Lung (tissue), 12 donors: Measurements from ENCODE around the gene ATP5F1C. TPM values are rescaled to one million over a fixed set of nuclear protein-coding genes. Genes with fewer than 3 reads are reported as not detected.

Experiments
- ATAC-seq: fragments of 200-7000 bp; cut with Tn5 transposase; one replicate; pipeline ENCODE4 v1.9.1; 2020; ENCODE audit warnings: moderate number of reproducible peaks; ENCODE audit not compliant: insufficient read depth, low FRiP score
- DNase-seq, 3 donors: peaks; one replicate each; pipeline ENCODE4 v3.0.0-alpha.2; 2013 to 2017
- H3K27ac ChIP-seq, 2 donors: one replicate each; pipeline ENCODE4 v1.5.1; 2013; ENCODE audit warnings: mild to moderate bottlenecking in 2 of 2, moderate library complexity in 2 of 2, control low read depth in 1 of 2, inconsistent platforms in 1 of 2, low read depth in 1 of 2, low read length in 1 of 2
- H3K27me3 ChIP-seq, 3 donors: one replicate each; pipeline ENCODE4 v1.5.1; 2013; ENCODE audit warnings: low read length in 2 of 3; ENCODE audit not compliant: control insufficient read depth in 3 of 3, insufficient read depth in 3 of 3
- H3K36me3 ChIP-seq, 4 donors: one replicate each; pipeline ENCODE4 v1.5.1; 2013; ENCODE audit warnings: low read length in 4 of 4, mild to moderate bottlenecking in 1 of 4, moderate library complexity in 1 of 4; ENCODE audit not compliant: control insufficient read depth in 4 of 4, insufficient read depth in 4 of 4
- H3K4me1 ChIP-seq, 5 donors: one replicate each; pipeline ENCODE4 v1.5.1; 2013; ENCODE audit warnings: low read length in 5 of 5, mild to moderate bottlenecking in 2 of 5, moderate library complexity in 1 of 5; ENCODE audit not compliant: control insufficient read depth in 5 of 5, insufficient read depth in 5 of 5
- H3K4me3 ChIP-seq: one replicate; pipeline ENCODE4 v1.5.1; 2013; ENCODE audit warnings: mild to moderate bottlenecking, control low read depth, moderate library complexity
- H3K9ac ChIP-seq, 2 donors: one replicate each; pipeline ENCODE4 v1.5.1; 2013; ENCODE audit warnings: low read length in 2 of 2, control low read depth in 1 of 2; ENCODE audit not compliant: insufficient read depth in 1 of 2
- H3K9me3 ChIP-seq, 4 donors: one replicate each; pipeline ENCODE4 v1.5.1; 2013; ENCODE audit warnings: low read length in 3 of 4, mild to moderate bottlenecking in 1 of 4, moderate library complexity in 1 of 4; ENCODE audit not compliant: control insufficient read depth in 4 of 4, insufficient read depth in 3 of 4
- CTCF ChIP-seq: IDR thresholded peaks from 2 replicates; pipeline ENCODE4 v1.5.1; 2012; ENCODE audit warnings: mild to moderate bottlenecking; ENCODE audit errors: control extremely low read depth, extremely low read depth
- WGBS, 2 donors: extraction: QIAGEN DNeasy Blood & Tissue Kit; methylation state at CpG; one replicate each; pipeline ENCODE4 v1.1.7; 2013; 5-methylcytosine and 5-hydroxymethylcytosine counted together
- polyA plus RNA-seq, 2 donors: library from polyadenylated mRNA; stranded (reverse); fragments of 200-250 nt; gene quantifications; one replicate each; pipeline ENCODE4 v1.2.1, GENCODE V29; 2013
- total RNA-seq, 2 donors: library from RNA; depleted of rRNA in 1 of 2; stranded (reverse); fragments of >200 nt in 1 of 2; gene quantifications; one replicate each; pipeline ENCODE4 v1.2.1, GENCODE V29; 2014 to 2021
- donor health status: control.
- donor health status: control.
- donor health status: Bipolar disorder and iron deficiency.
- donor health status: healthy.
- donor health status: DM: yes; HTN: yes; CAD: no.

ATP5F1C gene
- total and polyA plus RNA-seq, 4 donors: 175 to 418 (median 209) TPM

- Histone ChIP-seq H3K36me3 (peaks cover under 1 to 6% (median 4%) of the 10 kb centered on the region in 4 donors), H3K4me3 (no peak overlapping the region), H3K9me3 (no peaks in the 10 kb centered on the region), H3K4me1 (peaks cover 0 to 8% (median 0%) of the 10 kb centered on the region in 5 donors), H3K27me3 (no peaks in the 10 kb centered on the region), H3K9ac (no peak overlapping the region), H3K27ac (no peak overlapping the region)
- TF ChIP-seq CTCF: no peak
- DNase-seq (no peak), ATAC-seq (no peak)
- 86 to 93% methylated on average over 3 of the region's 3 CpGs for WGBS, 2 donors
Measured at GRCh38 chr10:7834262-7834661, 46.3 kb downstream of the ATP5F1C start.

GRCh38 chr10:7836571-7836970 lies 48.6 kb downstream of the ATP5F1C start:
- no peaks in the 10 kb centered on the region for H3K9me3 ChIP-seq
- H3K9ac ChIP-seq: no peak overlapping the region
- peaks cover 3 to 7% (median 5%) of the 10 kb centered on the region in 4 donors for H3K36me3 ChIP-seq
- H3K4me1 ChIP-seq: peaks cover 0 to 2% (median 0%) of the 10 kb centered on the region in 5 donors
- DNase-seq: no peak
- no peak overlapping the region for H3K4me3 ChIP-seq
- H3K27me3 ChIP-seq: no peaks in the 10 kb centered on the region
- TF ChIP-seq CTCF: no peak
- WGBS, 2 donors: 88 to 90% methylated on average over 2 of the region's 2 CpGs
- no peak for ATAC-seq
- H3K27ac ChIP-seq: no peak overlapping the region

GRCh38 chr10:7846591-7846990 lies 58.6 kb downstream of the ATP5F1C start:
- ATAC-seq (no peak), DNase-seq (no peak)
- 82 to 85% methylated on average over 1 of the region's 1 CpG for WGBS, 2 donors
- TF ChIP-seq CTCF: no peak
- no peak overlapping the region for H3K4me3 ChIP-seq
- H3K27ac ChIP-seq: no peak overlapping the region
- H3K9ac ChIP-seq: no peak overlapping the region
- peaks cover 0 to 8% (median 0%) of the 10 kb centered on the region in 5 donors for H3K4me1 ChIP-seq
- no peaks in the 10 kb centered on the region for H3K9me3 ChIP-seq
- H3K36me3 ChIP-seq: peaks cover 0 to 2% (median under 1%) of the 10 kb centered on the region in 4 donors
- no peaks in the 10 kb centered on the region for H3K27me3 ChIP-seq

- WGBS, 2 donors: 72 to 73% methylated on average over 4 of the region's 4 CpGs
Measured at GRCh38 chr10:7853226-7853842, 65.4 kb downstream of the ATP5F1C start.

More at GRCh38 chr10:7853226-7853842, 65.4 kb downstream of the ATP5F1C start:
- Histone ChIP-seq H3K27me3 (no peaks in the 10 kb centered on the region), H3K4me3 (no peak overlapping the region), H3K9ac (no peak overlapping the region), H3K4me1 (peaks cover 0 to 20% (median 2%) of the 10 kb centered on the region in 5 donors), H3K27ac (no peak overlapping the region), H3K9me3 (no peaks in the 10 kb centered on the region), H3K36me3 (peaks cover 0 to 3% (median 0%) of the 10 kb centered on the region in 4 donors)
- DNase-seq: no peak
- no peak for ATAC-seq
- no peak for TF ChIP-seq CTCF
